SK-N-SH (cell line): ENCODE results near the gene TFCP2L1. TPM values are rescaled to one million over a fixed set of nuclear protein-coding genes. Genes with fewer than 3 reads are reported as not detected.

ENCODE experiments used
- CTCF ChIA-PET: fragments of 300-600, 350-600 bp; formaldehyde crosslinking; extraction: SDS; loops from one replicate; lab custom pipeline; 2021; lab: Yijun Ruan, JAX
- POLR2A ChIA-PET: fragments of 350-600 bp; sonication (Branson Sonifier 250); formaldehyde crosslinking; extraction: SDS; loops from one replicate; lab custom pipeline; 2020; ENCODE audit warnings: antibody characterized with exemption, inconsistent platforms; lab: Yijun Ruan, JAX
- DNase-seq: peaks from one replicate; pipeline ENCODE4 v3.0.0; 2012
- H2AFZ ChIP-seq: fragments of 200-600 bp; sonication (generic); 2 replicates; pipeline ENCODE4 v1.8.1; 2016; ENCODE audit warnings: antibody characterized with exemption, mild to moderate bottlenecking, low read depth
- H3F3A ChIP-seq: fragments of 200-600 bp; sonication (generic); replicated peaks from 2 replicates; pipeline ENCODE3; 2016; ENCODE audit warnings: antibody characterized with exemption, mild to moderate bottlenecking; ENCODE audit not compliant: insufficient read depth
- H3K27ac ChIP-seq, 2 experiments: fragments of 200-500 bp in 1 of 2; fragments of 200-600 bp in 1 of 2; sonication (Bioruptor generic) in 1 of 2; sonication (generic), shearing (Covaris generic) in 1 of 2; 2 replicates each; pipeline versions ENCODE4 v1.5.1 to v1.6.1; 2014 to 2016; ENCODE audit warnings: low read depth in 2 of 2, inconsistent platforms in 1 of 2, low read length in 1 of 2, mild to moderate bottlenecking in 1 of 2, mixed read lengths in 1 of 2
- H3K27me3 ChIP-seq: fragments of 200-600 bp; sonication (generic), shearing (Covaris generic); 2 replicates; pipeline ENCODE4 v1.6.1; 2016; ENCODE audit warnings: mixed run types; ENCODE audit not compliant: insufficient read depth
- H3K36me3 ChIP-seq, 2 experiments: fragments of 200-500 bp in 1 of 2; fragments of 200-600 bp in 1 of 2; sonication (Bioruptor generic) in 1 of 2; sonication (generic) in 1 of 2; replicated peaks in 1 of 2; 2 replicates each; pipeline versions ENCODE3 to v1.5.1; 2014 to 2016; ENCODE audit warnings: low read length in 1 of 2, mild to moderate bottlenecking in 1 of 2; ENCODE audit not compliant: insufficient read depth in 2 of 2, control insufficient read depth in 1 of 2
- H3K4me1 ChIP-seq, 2 experiments: fragments of 200-500 bp in 1 of 2; fragments of 200-600 bp in 1 of 2; sonication (Bioruptor generic) in 1 of 2; sonication (generic), shearing (Covaris generic) in 1 of 2; 2 replicates each; pipeline versions ENCODE4 v1.5.1 to v1.6.1; 2014 to 2016; ENCODE audit warnings: low read depth in 1 of 2, low read length in 1 of 2, mixed run types in 1 of 2; ENCODE audit not compliant: insufficient read depth in 2 of 2, control insufficient read depth in 1 of 2
- H3K4me2 ChIP-seq: fragments of 200-600 bp; sonication (generic), shearing (Covaris generic); 2 replicates; pipeline ENCODE4 v1.6.1; 2017; ENCODE audit warnings: mixed run types
- H3K4me3 ChIP-seq, 2 experiments: fragments of 200-500 bp in 1 of 2; fragments of 200-600 bp in 1 of 2; sonication (Bioruptor generic) in 1 of 2; sonication (generic), shearing (Covaris generic) in 1 of 2; 2 replicates each; pipeline versions ENCODE4 v1.5.1 to v1.8.1; 2014 to 2016; ENCODE audit warnings: low read depth in 2 of 2, inconsistent platforms in 1 of 2, low read length in 1 of 2, mild to moderate bottlenecking in 1 of 2, mixed read lengths in 1 of 2, moderate library complexity in 1 of 2
- H3K79me2 ChIP-seq: fragments of 200-600 bp; sonication (generic); 2 replicates; pipeline ENCODE4 v1.8.1; 2017; ENCODE audit warnings: mild to moderate bottlenecking; ENCODE audit not compliant: insufficient read depth
- H3K9ac ChIP-seq: fragments of 200-600 bp; sonication (generic); 2 replicates; pipeline ENCODE4 v1.6.1; 2017; ENCODE audit warnings: mixed run types
- H3K9me2 ChIP-seq: fragments of 200-600 bp; sonication (generic); 2 replicates; pipeline ENCODE4 v1.6.1; 2017; ENCODE audit warnings: mixed run types
- H3K9me3 ChIP-seq: fragments of 200-600 bp; sonication (generic); 2 replicates; pipeline ENCODE4 v1.6.1; 2017; ENCODE audit warnings: mixed run types, mild to moderate bottlenecking, moderate library complexity
- H4K20me1 ChIP-seq: fragments of 200-600 bp; sonication (generic); 2 replicates; pipeline ENCODE4 v1.6.1; 2017; ENCODE audit warnings: mild to moderate bottlenecking, mixed run types; ENCODE audit not compliant: insufficient read depth
- CHD2 ChIP-seq: fragments of 150-350 bp; IDR thresholded peaks from 2 replicates; pipeline ENCODE4 v1.6.1; 2018; ENCODE audit warnings: low read length; ENCODE audit not compliant: partially characterized antibody
- CTCF ChIP-seq: fragments of 200-600 bp; sonication (generic); IDR thresholded peaks from 2 replicates; pipeline ENCODE4 v1.6.1; 2017; ENCODE audit warnings: antibody characterized with exemption, mild to moderate bottlenecking, moderate library complexity
- ELF1 ChIP-seq: IDR thresholded peaks from 2 replicates; pipeline ENCODE4 v1.4.0; 2012
- EZH2phosphoT487 ChIP-seq: fragments of 200-600 bp; sonication (generic); IDR thresholded peaks from 2 replicates; pipeline ENCODE4 v1.6.1; 2017; ENCODE audit warnings: low read depth, mixed run types, mild to moderate bottlenecking, antibody characterized with exemption, moderate library complexity, borderline replicate concordance
- FOXM1 ChIP-seq: IDR thresholded peaks from 2 replicates; pipeline ENCODE4 v1.4.0; 2012; ENCODE audit warnings: low read depth, mild to moderate bottlenecking
- IRF3 ChIP-seq: fragments of 150-350 bp; IDR thresholded peaks from 2 replicates; pipeline ENCODE4 v1.6.1; 2016; ENCODE audit warnings: mild to moderate bottlenecking, low read depth, low read length
- MEF2A ChIP-seq: IDR thresholded peaks from 2 replicates; pipeline ENCODE4 v1.4.0; 2012; ENCODE audit warnings: low read depth, borderline replicate concordance
- POLR2AphosphoS5 ChIP-seq: IDR thresholded peaks from 2 replicates; pipeline ENCODE4 v1.6.1; 2012; ENCODE audit warnings: low read depth, low read length
- RCOR1 ChIP-seq: fragments of 150-350 bp; IDR thresholded peaks from 2 replicates; pipeline ENCODE4 v1.6.1; 2017; ENCODE audit warnings: antibody characterized with exemption, low read length
- TEAD4 ChIP-seq: IDR thresholded peaks from 2 replicates; pipeline ENCODE4 v1.4.0; 2012; ENCODE audit warnings: mild to moderate bottlenecking, borderline replicate concordance; ENCODE audit not compliant: insufficient read depth
- USF2 ChIP-seq: fragments of 150-350 bp; IDR thresholded peaks from 2 replicates; pipeline ENCODE4 v1.6.1; 2017; ENCODE audit warnings: antibody characterized with exemption, low read length, low read depth, borderline replicate concordance
- WGBS: methylation state at CpG from one replicate; pipeline ENCODE4 v1.1.6; 2017; ENCODE audit warnings: low lambda C conversion rate; 5-methylcytosine and 5-hydroxymethylcytosine counted together
- polyA plus RNA-seq, 3 experiments: library from polyadenylated mRNA; depleted of rRNA; stranded (reverse); fragments of >200 nt; gene quantifications; 2 replicates each; pipeline ENCODE4 v1.2.3, GENCODE V29; 2012

The TFCP2L1 gene
- polyA plus RNA-seq, 1 of the 3 experiments (the other 2 are of a cell fraction): not detected

GRCh38 chr2:121184248-121184862, 100.6 kb downstream of the TFCP2L1 start:
- Histone ChIP-seq H3K27ac (no peak overlapping the region), H4K20me1 (no peaks in the 10 kb centered on the region), H3F3A (no peaks in the 10 kb centered on the region), H3K4me2 (no peak overlapping the region), H2AFZ (no peak overlapping the region), H3K4me3 (no peak overlapping the region), H3K9me3 (no peaks in the 10 kb centered on the region), H3K36me3 (no peaks in the 10 kb centered on the region), H3K9me2 (no peaks in the 10 kb centered on the region), H3K4me1 (no peaks in the 10 kb centered on the region; a peak in 1 of 4 replicates), H3K27me3 (no peaks in the 10 kb centered on the region), H3K9ac (no peak overlapping the region), H3K79me2 (no peaks in the 10 kb centered on the region)
- TF ChIP-seq CTCF: no peak
- TF ChIP-seq IRF3: no peak
- TF ChIP-seq USF2: no peak
- no peak for TF ChIP-seq CHD2
- no peak for TF ChIP-seq MEF2A
- ChIA-PET CTCF (interaction anchor here (1.1 kb wide), 1 partner anchor 170 kb away, joined by 4 read pairs; no protein-coding TSS in a partner anchor), POLR2A (no interaction called here)
- DNase-seq: no peak
- 68% methylated on average over 7 of the region's 7 CpGs for WGBS

- Histone ChIP-seq H3K36me3 (no peaks in the 10 kb centered on the region), H3K9me3 (no peaks in the 10 kb centered on the region), H3K4me2 (no peak overlapping the region), H3K9me2 (no peaks in the 10 kb centered on the region), H3K9ac (no peak overlapping the region)
- TF ChIP-seq EZH2phosphoT487: no peak
- no peak for TF ChIP-seq ELF1
- TF ChIP-seq FOXM1: no peak
- no peak for TF ChIP-seq TEAD4
- no peak for TF ChIP-seq CTCF
- TF ChIP-seq POLR2AphosphoS5: no peak
- TF ChIP-seq RCOR1: no peak
- TF ChIP-seq, all 33 proteins: peak for 0
- DNase-seq: no peak
- no peak overlapping the region for H3K4me3 ChIP-seq
- no peak overlapping the region for H3K27ac ChIP-seq
- no peaks in the 10 kb centered on the region; a peak in 1 of 4 replicates for H3K4me1 ChIP-seq
- no peaks in the 10 kb centered on the region for H3F3A ChIP-seq
- POLR2A ChIA-PET: no interaction called here
- no peaks in the 10 kb centered on the region for H4K20me1 ChIP-seq
- no peak overlapping the region for H2AFZ ChIP-seq
- H3K27me3 ChIP-seq: no peaks in the 10 kb centered on the region; the same call in 1 of the 2 replicates
- CTCF ChIA-PET: interaction anchor here (0.8 kb wide), 1 partner anchor 88 kb away, joined by 3 read pairs; no protein-coding TSS in a partner anchor
- 41% methylated on average over 4 of the region's 4 CpGs for WGBS
- H3K79me2 ChIP-seq: no peaks in the 10 kb centered on the region
Observed at GRCh38 chr2:121182520-121182919, 102.5 kb downstream of the TFCP2L1 start.
